ENCODE measurements around the gene DMD.

Gene DMD

GRCh38 chrX:32170481-32170880, 1040.9 kb downstream of the DMD start:
- no peak for DNase-seq

GRCh38 chrX:32155044-32155638, 1056.2 kb downstream of the DMD start:
- DNase-seq = peak; percentile 29

GRCh38 chrX:32153585-32153984, 1057.8 kb downstream of the DMD start:
- DNase-seq = no peak

GRCh38 chrX:32150141-32150540, 1061.2 kb downstream of the DMD start:
- no peak for DNase-seq

- no peak for DNase-seq
These were observed 1069.5 kb downstream of the DMD start for GRCh38 chrX:32141841-32142240.

- DNase-seq = no peak
These were observed 1071.9 kb downstream of the DMD start for GRCh38 chrX:32139476-32139875.

- no peak for DNase-seq
These were observed 1073.8 kb downstream of the DMD start for GRCh38 chrX:32137525-32137924.

GRCh38 chrX:32126997-32127396, 1084.4 kb downstream of the DMD start:
- DNase-seq = no peak

GRCh38 chrX:32118832-32119231, 1092.5 kb downstream of the DMD start:
- DNase-seq = no peak

- no peak for DNase-seq
These were observed 1095.3 kb downstream of the DMD start for GRCh38 chrX:32116047-32116446.

GRCh38 chrX:32087663-32088062, 1123.7 kb downstream of the DMD start:
- DNase-seq = no peak

- no peak for DNase-seq
These were observed 1126.6 kb downstream of the DMD start for GRCh38 chrX:32084757-32085156.

- DNase-seq = no peak
These were observed 1163.1 kb downstream of the DMD start for GRCh38 chrX:32048285-32048684.

GRCh38 chrX:32045149-32045548, 1166.2 kb downstream of the DMD start:
- no peak for DNase-seq

- no peak for DNase-seq
These were observed 1170.2 kb downstream of the DMD start for GRCh38 chrX:32041181-32041580.

- DNase-seq = no peak
These were observed 1184.6 kb downstream of the DMD start for GRCh38 chrX:32026772-32027171.

GRCh38 chrX:32024072-32024471, 1187.3 kb downstream of the DMD start:
- DNase-seq = no peak

- no peak for DNase-seq
These were observed 1195.2 kb downstream of the DMD start for GRCh38 chrX:32016195-32016594.

GRCh38 chrX:32010948-32011347, 1200.4 kb downstream of the DMD start:
- DNase-seq = no peak

- DNase-seq = no peak
These were observed 1201.1 kb downstream of the DMD start for GRCh38 chrX:32010212-32010611.

- DNase-seq = no peak
These were observed 1217.7 kb downstream of the DMD start for GRCh38 chrX:31993637-31994036.

- DNase-seq = no peak
These were observed 1222.4 kb downstream of the DMD start for GRCh38 chrX:31988975-31989374.

GRCh38 chrX:31981546-31982062, 1229.7 kb downstream of the DMD start:
- DNase-seq = no peak

- no peak for DNase-seq
These were observed 1241.6 kb downstream of the DMD start for GRCh38 chrX:31969714-31970113.

GRCh38 chrX:31962256-31962655, 1249.1 kb downstream of the DMD start:
- DNase-seq = no peak
